Cardiac septum (tissue), 1 donor: Measurements from ENCODE around the gene YWHAH. TPM values are rescaled to one million over a fixed set of nuclear protein-coding genes. Genes with fewer than 3 reads are reported as not detected.

ENCODE experiments used
- DNase-seq: peaks from one replicate; pipeline ENCODE4 v3.0.0-alpha.2; 2020; ENCODE audit warnings: low spot score
- intact Hi-C: fragments of 100-400 bp; cut with DNase I; formaldehyde crosslinking; loops from one replicate; pipeline ENCODE4 v1.14.0; 2022
- long read RNA-seq: library from polyadenylated mRNA; unstranded; transcript quantifications from one replicate; pipeline ENCODE4 v2.0.0, GENCODE V29; 2021
- total RNA-seq: library from RNA; stranded (reverse); fragmentation: NEBNext Ultra II Directional; extraction: Animal tissue kit (Norgen Biotek cat#: 25700); gene quantifications from one replicate; pipeline ENCODE4 v1.2.1, GENCODE V29; 2021
- donor health status: DM: no; HTN: no; CAD: no.

The YWHAH gene
- 116 TPM for total RNA-seq
- long read RNA-seq, transcript YWHAH-201 (2 exons, 1,825 nt), result major isoform, 158 of 167 reads
- long read RNA-seq, partial matches to known transcripts, result 0 of 167 reads
- long read RNA-seq, other reads (novel, unspliced or antisense), result 5 of 167 reads

- peak; percentile 98 for DNase-seq
- intact Hi-C loops, result loop anchor here (1.0 to 10.0 kb wide), 2 partner anchors 191 to 279 kb away; partner anchors contain the start of gene PISD
Observed at GRCh38 chr22:31943978-31944699, at the start of gene YWHAH. Gene YWHAH, plus strand, starts transcription at chr22:31944535. Its CDS starts 199 bp downstream, at chr22:31944734.

GRCh38 chr22:31895411-31896123, 48.8 kb upstream of the YWHAH start:
- intact Hi-C loops, result no loop called here
- no peak for DNase-seq

DNA sequence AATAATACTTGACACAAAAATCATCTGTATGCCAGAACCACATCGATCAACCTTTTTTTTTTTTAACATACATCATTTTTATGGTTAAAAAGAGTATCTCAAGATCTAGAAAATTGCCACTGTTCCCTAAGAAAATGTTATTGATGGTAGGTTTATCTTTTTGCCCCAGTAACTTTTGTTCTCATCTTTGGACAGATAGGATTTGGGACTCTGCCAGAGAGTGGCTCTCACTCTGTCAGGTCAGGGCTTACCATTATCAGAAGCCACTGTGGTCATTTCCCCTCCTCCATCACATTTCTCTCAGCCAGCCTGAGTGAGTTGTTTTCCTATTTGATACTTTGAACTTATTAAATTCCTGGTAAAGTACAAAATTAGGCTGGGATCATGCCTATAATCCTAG, 47.9 kb upstream of the YWHAH start:
- DNase-seq, result no peak
- intact Hi-C loops, result no loop called here

DNA sequence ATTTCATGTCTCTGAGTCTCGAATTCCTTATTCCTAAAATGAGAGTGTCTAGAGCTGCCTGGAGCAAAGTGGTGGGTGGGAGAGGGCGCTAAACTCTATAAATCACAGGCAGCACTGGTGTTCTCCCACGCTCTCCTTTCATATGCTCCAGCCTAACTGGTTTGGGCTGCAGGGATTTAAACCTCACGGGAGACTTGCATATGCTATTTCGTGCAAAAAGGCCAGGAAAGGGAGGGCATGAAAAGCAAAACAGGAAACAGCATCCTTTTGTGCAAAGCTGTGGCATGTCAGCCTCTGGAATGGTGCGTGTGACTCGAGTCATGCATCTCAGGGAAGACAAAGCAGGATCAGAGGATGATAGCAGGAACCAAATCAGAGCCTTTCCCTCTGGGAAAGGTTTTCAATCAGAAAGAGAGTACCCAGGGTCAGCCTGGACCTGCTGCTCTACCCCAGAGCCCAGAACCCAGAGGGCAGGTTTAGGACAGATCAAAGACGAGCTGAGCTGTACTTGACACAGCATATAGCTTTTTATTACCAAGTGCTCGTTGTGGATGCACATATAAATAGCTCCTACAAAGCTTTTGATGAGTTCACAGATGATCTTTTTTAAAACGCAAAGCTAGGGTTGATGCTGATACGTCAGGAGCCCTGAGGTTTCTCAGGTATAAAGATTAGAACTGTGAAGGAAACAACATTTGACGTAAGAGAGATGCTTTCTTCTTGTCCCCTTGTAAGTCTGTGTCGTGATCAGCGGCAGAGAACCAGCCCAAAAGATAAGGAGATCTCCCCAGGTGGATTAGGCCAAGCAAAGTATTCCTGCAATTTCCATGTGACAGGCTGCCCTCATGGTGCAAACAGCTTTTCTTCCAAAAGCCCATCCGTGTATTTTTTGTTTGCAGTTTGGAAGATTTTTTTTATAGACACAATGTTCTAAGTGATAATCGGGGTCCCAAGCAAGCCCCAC, 46.2 kb upstream of the YWHAH start:
- no peak for DNase-seq
- intact Hi-C loops, result no loop called here

DNA sequence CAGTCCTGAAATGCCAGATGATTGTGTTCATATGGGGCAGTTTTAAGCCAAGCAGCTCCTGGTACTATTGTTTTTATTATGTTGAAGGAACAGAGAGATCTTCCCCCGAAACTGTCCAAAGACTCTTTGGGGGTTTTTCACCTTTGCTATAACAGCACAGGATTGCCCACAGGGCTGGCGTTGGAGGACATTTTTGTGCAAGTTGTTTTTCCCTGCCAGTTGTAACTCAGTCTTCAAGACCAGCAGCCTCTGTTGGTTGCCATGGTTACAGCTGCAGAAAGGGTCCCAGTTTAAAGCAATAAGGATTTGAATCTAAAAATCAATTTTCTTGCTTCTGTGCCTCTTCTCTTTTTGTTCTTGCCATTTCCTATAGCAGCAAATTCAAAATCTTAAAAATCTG, 45.4 kb upstream of the YWHAH start:
- no peak for DNase-seq
- intact Hi-C loops, result no loop called here

DNA sequence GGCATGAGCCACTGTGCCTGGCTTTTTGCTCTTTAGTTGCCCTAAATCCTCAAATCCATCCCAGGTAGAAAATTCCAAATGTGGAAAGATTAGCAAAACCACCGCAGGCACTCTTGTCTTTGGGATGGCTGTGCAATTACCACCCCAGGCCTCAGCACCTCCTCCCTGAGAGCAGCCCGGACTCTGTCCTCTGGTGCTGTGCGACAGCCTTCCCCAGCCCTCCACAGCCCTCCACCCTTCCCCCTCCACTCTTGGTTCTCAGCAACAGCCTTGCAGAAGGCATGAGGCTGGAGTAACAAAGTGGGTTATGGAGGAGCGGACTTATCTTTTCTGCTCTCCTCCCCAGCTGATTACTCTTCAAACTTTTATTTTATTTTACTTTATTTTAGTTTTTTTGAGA, 44.7 kb upstream of the YWHAH start:
- no peak for DNase-seq
- intact Hi-C loops, result no loop called here

DNA sequence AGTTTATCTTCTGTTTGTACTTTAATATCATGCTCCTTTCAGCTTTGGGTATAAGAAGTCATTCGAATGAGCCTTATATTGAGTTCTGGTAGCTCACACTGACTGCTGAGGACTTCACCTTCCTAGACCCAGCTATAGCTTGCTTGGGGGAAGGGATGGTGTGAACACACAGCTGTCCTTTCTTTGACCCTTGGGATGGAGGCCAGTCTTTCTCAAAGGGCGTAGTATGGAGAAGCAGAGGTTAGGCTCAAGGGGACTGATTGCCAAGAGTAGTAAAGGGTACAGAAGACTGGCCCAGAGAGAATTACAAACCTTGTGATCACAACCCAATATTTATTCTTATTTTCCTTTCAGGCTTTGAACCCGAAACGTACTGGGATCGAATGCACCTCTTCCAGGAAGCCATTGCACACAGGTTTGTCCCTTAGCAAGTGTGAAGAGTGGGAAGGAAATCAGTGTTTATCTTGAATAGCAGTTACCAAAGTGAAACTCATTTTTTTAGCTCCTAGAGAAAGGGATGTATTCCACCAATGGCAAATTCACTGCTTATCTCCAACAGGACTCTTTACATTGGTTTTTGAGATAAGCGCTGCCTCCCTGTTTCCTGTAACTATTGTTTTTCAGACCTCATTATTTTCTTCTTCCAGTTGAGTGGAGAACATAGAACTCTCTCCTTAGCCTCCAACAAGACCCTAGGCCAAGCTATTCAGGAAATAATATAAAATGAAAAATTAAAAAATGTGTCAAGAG, 42.8 kb upstream of the YWHAH start:
- intact Hi-C loops, result no loop called here
- DNase-seq, result no peak

DNA sequence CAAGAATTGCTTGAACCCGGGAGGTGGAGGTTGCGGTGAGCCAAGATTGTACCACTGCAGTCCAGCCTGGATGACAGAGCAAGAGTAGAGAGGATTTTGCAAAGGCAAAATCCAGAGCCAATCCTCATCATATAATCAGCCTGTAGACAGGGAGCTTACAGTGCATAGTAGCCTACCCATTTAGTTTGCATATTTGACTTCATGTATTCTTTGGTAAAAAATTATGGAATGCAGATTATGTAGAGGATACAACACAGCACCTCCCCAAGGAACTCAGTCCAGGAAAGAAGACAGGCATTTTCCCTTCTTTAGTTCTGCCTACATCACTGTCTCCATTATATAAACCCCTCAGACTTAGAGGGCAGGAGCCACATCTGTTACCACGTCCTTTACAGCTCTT, 39.7 kb upstream of the YWHAH start:
- no peak for DNase-seq
- intact Hi-C loops, result no loop called here

DNA sequence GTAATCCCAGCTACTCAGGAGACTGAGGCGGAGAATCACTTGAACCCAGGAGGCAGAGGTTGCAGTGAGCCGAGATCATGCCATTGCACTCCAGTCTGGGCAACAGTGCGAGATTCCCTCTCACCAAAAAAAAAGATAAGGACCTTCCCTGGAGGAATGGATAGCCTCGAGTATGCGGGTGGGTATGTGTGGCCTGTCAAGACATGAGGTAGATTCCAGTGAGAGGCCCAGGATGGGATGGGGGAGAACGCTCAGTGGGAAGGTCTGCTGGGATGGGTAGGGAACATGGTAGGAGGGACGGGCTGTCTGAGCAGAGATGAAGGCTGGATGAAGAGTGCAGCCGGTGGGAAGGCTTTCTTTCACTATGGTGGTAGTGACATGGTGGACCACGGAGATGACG, 39.0 kb upstream of the YWHAH start:
- DNase-seq, result no peak
- intact Hi-C loops, result no loop called here

DNA sequence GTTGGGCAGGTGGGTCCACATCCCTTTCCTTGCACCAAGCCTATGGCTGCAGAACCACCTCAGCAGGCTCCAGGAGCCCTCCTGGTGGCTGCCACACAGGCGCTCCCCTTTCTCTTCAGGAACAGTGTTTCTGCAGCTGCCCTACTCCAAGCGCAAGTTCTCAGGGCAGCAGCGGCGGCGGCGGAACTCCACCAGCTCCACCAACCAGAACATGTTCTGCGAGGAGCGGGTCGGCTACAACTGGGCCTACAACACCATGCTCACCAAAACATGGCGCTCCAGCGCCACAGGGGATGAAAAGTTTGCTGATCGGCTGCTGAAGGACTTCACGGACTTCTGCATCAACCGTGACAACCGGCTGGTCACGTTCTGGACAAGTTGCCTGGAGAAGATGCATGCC, 38.2 kb upstream of the YWHAH start:
- intact Hi-C loops, result no loop called here
- DNase-seq, result no peak

DNA sequence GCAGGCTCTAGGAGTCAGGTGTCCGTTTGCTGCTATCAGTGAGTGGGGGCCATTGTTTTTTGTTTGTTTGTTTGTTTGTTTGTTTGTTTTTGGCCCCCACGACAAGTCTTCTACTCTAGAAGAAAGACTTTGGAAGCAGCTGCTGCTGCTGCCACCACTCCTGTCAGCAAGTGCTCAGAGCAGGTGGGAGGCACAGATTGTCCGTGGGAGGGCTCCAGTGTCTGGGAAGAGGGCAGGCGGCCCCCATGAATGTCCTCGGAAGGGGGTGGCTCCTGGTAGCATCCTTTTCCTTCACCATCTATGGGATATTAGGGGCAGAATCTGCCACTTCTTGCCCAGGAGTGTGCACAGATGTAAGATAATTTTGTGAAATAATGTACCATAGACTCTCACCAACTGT, 37.8 kb upstream of the YWHAH start:
- intact Hi-C loops, result no loop called here
- DNase-seq, result no peak

GRCh38 chr22:31909977-31910376, 34.4 kb upstream of the YWHAH start:
- intact Hi-C loops, result no loop called here
- DNase-seq, result no peak

DNA sequence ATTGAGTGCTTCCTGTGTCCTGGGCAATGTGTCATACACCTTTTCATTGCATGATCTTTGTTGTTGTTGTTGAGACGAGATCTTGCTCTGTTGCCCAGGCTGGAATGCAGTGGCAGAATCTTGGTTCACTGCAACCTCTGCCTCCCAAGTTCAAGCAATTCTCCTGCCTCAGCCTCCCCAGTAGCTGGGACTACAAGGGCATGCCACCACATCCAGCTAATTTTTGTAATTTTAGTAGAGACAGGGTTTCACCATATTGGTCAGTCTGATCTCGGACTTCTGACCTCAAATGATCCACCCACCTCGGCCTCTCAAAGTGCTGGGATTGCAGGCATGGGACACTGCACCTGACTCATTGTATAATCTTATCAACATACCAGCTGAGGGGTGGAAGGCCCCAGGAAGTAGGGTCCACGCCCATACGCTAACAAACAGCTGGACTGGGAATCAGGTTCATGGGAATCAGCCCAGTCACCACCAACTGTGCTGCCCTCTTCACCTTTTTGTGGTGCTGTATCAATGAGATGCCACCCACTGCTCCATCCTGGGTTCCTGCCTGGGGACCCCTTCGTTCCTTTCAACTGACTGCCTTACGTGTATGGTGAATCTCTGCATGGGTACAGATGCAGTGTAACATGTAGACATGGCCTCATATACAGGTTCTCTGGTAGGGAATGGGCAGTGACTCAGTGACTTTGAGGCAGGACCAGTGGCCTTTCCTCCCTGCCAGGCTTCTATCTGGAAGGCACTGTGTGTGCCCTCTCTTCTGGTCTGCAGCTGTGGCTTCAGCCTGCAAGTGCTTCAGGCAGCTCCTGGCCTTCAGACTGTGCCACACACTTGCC, 32.5 kb upstream of the YWHAH start:
- DNase-seq, result no peak
- intact Hi-C loops, result no loop called here

- no peak for DNase-seq
- intact Hi-C loops, result no loop called here
Observed at GRCh38 chr22:31912407-31912743, 32.0 kb upstream of the YWHAH start.

DNA sequence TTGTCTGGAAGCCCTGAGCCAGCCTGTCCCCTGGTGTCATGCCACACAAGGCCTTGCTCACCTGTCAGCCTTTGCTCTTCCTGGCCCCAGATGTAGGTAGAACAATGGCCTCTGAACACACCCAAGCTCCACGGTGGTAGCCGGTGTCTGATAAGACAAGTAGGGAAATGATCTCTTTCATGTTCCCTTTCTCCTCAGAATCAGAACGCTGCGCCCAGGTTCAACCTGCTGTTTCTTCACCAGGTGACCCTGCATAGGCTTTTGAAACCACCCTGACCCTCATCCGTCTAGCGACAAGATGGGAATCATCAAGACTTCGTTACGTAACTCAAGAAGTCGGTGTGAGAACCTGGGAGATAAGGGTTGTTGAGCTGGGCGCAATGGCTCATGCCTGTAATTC, 28.7 kb upstream of the YWHAH start:
- intact Hi-C loops, result no loop called here
- no peak for DNase-seq

- intact Hi-C loops, result no loop called here
- DNase-seq, result no peak
Observed at GRCh38 chr22:31917227-31917921, 27.0 kb upstream of the YWHAH start.

DNA sequence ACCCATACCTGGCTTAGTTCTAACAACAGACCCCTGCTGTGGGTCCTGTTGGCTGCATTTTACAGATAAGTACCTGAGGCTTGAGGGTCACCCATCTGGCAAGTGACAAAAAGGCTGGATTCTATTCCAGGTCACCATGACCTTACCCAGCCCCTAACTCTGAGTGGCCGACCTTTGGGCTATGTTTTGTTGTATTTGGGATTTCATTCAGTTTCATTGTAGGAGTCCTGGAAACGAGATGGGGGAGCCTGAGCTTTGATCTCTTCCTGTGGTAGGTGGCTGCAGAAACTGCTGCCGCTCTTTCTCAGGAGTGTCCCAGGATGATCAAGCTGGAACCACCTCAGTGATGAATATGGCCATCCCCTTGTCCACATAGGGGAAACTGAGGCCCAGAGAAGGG, 24.6 kb upstream of the YWHAH start:
- DNase-seq, result no peak
- intact Hi-C loops, result no loop called here

GRCh38 chr22:31920306-31920705, 24.0 kb upstream of the YWHAH start:
- DNase-seq, result no peak
- intact Hi-C loops, result no loop called here
